GM12873 (cell line): ENCODE measurements around the gene RDX.

Experiments
- TF ChIP-seq, protein P1 (sequence below): IDR thresholded peaks from 2 replicates; pipeline ENCODE4 v1.5.1; 2012; ENCODE audit warnings: low read depth, mild to moderate bottlenecking, moderate library complexity, low read length, control low read depth; ENCODE audit not compliant: insufficient read depth; ENCODE audit errors: missing control alignments

RDX gene

DNA sequence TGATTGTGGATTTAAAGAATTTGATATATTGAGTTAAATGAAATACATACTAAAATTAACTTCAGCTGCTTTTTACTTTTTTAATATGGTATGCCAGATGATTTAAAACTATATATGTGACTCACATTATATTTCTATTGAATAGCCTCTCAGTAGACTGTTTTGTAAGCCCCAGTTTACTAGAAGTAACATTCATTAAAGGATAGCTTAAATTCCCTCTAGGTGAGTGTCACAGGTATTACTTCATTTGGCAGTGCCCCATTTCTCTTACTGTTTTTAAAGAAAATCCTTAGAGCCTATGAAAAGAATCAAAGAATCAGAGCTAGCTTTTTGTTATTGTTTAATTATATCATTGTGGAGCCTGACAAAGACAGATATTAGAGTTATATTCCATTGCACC lies 154.6 kb downstream of the RDX start:
- TF ChIP-seq, protein P1, sequence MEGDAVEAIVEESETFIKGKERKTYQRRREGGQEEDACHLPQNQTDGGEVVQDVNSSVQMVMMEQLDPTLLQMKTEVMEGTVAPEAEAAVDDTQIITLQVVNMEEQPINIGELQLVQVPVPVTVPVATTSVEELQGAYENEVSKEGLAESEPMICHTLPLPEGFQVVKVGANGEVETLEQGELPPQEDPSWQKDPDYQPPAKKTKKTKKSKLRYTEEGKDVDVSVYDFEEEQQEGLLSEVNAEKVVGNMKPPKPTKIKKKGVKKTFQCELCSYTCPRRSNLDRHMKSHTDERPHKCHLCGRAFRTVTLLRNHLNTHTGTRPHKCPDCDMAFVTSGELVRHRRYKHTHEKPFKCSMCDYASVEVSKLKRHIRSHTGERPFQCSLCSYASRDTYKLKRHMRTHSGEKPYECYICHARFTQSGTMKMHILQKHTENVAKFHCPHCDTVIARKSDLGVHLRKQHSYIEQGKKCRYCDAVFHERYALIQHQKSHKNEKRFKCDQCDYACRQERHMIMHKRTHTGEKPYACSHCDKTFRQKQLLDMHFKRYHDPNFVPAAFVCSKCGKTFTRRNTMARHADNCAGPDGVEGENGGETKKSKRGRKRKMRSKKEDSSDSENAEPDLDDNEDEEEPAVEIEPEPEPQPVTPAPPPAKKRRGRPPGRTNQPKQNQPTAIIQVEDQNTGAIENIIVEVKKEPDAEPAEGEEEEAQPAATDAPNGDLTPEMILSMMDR, result no peak

DNA sequence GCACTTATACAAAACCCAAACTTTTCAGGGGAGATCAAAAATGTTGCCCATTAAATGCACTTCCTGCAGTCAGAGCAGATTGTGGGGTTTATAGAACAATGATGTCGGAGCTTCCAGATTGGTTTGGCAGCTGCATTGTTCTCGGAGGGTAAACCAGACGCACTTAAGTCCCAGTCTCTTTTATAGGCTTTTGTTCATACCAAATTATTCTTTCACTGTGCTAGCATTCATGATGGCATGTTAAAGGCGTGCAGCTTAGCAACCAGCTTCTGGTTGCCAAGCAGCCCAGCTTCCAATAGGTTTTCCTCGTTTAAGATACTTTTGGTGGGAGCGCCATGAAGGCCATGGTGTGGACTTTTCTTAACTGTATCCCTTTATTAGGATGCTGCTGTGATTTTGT lies 162.3 kb downstream of the RDX start:
- TF ChIP-seq, protein P1, result no peak

DNA sequence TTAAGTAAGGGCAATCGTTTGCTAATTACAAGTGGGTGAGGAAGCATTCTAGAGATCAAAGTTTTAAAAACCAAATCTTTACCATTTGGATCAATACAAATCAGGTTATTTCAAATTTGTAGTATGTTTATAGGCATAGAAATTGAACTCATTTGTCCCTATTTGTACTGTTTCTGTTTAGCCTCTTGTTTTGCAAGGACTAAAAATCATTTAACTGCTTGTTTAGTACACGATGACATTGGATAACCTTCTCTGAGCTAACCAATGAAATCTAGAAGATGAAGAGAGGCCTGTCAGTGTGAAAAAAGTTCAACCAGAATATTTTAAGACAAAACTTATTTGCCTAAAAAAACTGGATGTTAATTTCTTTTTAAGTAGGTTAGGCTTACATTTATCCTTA lies 163.3 kb downstream of the RDX start:
- TF ChIP-seq, protein P1, result no peak

DNA sequence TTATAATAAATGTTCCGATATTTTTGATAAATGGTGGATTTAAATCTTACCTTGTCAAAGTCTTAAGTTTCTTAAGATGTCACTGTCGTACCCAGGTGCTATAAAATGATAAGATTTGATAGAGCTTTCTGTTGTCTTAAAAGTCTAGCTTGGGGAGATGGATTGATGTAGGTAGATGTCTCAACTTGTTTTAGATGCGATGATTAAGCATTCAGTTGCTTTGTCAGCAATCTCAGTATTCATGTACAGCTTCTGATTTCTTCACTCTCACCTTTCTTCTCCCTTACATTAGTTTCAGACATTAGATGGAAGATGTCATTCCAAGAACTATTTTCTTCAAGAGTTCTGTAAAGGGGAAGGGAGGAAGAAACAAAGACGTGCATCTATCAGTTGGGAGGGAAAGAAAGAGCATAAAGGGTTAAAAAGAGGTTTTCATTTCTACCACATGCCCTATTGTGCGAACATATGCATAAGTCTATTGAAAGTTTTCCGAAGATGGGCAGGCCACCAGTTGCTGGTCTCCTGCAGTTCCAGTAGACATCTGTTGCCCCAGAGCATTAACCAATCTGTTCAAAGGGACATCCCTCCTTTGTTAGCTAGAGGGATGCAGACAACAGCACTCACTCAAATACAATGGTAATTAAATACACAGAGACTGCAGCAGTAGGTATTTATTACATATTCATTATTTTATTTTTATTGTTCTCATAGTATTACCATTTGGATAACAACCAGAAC lies 164.9 kb downstream of the RDX start:
- TF ChIP-seq, protein P1, result no peak

DNA sequence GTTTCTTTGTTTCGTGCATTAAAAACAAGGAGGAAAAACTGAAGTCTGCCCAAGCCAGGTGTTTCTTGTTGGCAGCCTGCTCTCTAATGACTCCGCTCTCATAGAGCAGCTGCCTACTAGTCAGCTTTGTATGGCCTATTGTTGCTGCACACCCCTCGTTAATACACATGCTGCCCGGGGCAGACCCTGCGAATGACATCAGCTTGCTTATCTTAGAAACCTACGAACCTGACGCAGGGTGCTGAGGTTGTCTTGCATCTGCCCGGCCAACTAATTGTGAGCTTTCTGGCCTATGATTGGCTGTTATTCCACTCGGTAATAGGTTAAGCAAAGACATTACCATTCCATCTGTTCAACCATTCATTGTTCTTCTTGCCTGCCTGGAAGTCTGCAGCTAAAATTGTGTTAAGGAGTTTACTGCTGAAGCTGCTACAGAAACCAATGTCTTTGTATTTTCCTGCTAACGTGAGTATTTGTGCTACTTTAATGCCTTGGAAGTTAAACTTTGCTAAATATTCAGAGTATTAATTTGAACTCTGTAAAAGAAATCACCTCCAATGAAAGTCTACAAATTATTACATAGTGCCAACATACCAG lies 165.7 kb downstream of the RDX start:
- TF ChIP-seq, protein P1, result no peak

DNA sequence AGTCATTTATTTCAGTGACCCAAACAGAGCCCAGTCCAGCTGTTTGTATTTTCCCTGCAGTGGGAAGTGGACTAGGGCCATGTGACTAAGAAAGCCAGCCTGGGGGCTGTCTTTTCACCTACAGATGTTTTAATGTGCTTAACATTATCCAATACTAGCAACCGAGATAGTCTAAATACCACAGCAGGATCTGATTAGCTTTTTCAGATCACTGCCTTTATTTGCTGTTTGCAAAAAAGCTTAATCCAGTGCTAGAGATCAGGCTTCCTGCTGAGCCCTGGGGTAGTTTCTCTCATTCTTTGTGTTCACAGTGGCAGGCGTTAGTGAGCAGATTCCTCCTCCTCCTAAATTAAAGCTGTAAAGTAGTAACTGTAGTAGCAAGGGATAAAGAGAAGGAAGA lies 168.3 kb downstream of the RDX start:
- TF ChIP-seq, protein P1, result no peak

DNA sequence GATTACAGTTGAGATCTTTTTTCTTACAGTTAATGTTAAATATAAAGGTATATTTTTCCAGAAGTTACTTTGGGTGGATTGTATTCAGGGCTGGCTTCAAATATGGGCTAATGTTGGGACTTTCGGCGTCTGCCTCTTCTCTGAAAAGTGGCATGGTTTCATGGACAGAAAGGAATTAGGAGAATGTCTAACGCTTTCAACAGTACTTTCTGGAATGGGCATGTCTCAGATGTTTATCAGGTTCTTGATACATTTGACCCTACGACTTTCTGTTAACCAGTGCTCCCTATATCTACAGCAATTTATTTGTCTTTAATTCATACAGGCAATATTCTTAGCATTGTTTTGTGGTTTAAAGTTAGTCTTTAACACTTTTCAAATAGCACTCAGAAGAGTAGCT lies 169.5 kb downstream of the RDX start:
- TF ChIP-seq, protein P1, result no peak
